Gastroesophageal sphincter (tissue), 3 donors: ENCODE measurements around the gene IVL.

Experiments used
- POLR2A ChIP-seq, 2 donors: fragments of 450-650 bp; IDR thresholded peaks; one replicate each; pipeline ENCODE4 v1.6.1; 2017; ENCODE audit warnings: antibody characterized with exemption in 2 of 2, mild to moderate bottlenecking in 2 of 2, moderate library complexity in 1 of 2
- TF ChIP-seq, protein P1 (sequence below), 4 experiments: fragments of 200-600 bp in 2 of 4; fragments of 450-650 bp in 2 of 4; sonication (generic) in 1 of 4; IDR thresholded peaks; one replicate each; pipeline ENCODE4 v1.5.1; 2017 to 2019; ENCODE audit warnings: antibody characterized with exemption in 4 of 4, mild to moderate bottlenecking in 2 of 4, moderate library complexity in 2 of 4

DNA sequence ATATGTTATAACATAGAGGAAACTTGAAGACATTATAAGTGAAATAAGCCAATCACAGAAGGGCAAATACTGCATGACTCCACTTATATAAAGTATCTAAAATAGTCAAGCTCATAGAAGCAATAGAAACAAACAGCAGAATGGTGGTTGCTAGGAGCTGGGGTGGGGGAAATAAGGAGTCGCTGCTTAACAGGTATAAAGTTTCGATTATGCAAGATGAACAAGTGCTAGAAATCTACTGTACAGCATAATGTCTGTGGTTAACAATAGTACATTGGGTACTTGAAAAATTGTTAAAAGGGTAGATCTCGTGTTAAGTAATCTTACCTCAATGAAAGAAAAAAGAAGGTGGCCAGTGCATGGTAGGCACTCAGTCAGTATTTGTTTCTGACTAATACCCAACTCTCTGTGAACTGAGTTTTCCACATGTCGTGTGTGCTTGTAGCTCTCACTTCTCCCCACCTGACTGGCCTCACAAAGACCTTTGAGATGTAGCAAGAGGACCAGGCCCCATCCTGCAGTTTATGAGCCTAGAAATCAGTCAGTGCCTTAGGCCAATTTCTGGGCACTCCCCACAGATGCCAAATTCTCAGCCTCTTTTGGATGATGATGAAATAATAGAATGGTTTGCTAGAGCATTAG, 23.9 kb downstream of the IVL start:
- TF ChIP-seq POLR2A (IDR thresholded peaks at IDR 0.05) = no peak
- TF ChIP-seq, protein P1, sequence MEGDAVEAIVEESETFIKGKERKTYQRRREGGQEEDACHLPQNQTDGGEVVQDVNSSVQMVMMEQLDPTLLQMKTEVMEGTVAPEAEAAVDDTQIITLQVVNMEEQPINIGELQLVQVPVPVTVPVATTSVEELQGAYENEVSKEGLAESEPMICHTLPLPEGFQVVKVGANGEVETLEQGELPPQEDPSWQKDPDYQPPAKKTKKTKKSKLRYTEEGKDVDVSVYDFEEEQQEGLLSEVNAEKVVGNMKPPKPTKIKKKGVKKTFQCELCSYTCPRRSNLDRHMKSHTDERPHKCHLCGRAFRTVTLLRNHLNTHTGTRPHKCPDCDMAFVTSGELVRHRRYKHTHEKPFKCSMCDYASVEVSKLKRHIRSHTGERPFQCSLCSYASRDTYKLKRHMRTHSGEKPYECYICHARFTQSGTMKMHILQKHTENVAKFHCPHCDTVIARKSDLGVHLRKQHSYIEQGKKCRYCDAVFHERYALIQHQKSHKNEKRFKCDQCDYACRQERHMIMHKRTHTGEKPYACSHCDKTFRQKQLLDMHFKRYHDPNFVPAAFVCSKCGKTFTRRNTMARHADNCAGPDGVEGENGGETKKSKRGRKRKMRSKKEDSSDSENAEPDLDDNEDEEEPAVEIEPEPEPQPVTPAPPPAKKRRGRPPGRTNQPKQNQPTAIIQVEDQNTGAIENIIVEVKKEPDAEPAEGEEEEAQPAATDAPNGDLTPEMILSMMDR (IDR thresholded peaks at IDR 0.05) = no peak
